ENCODE results near the gene COG2. TPM values are rescaled to one million over a fixed set of nuclear protein-coding genes. Genes with fewer than 3 reads are reported as not detected.
"Not testable (repeated sequence)": the region's sequence is repeated elsewhere in the genome, so short reads cannot be mapped to it uniquely, and the experiment has no call there.

The COG2 gene
- total RNA-seq, 8 experiments from 2014 or later, result 18.7 to 39.5 (median 31.4) TPM

DNA sequence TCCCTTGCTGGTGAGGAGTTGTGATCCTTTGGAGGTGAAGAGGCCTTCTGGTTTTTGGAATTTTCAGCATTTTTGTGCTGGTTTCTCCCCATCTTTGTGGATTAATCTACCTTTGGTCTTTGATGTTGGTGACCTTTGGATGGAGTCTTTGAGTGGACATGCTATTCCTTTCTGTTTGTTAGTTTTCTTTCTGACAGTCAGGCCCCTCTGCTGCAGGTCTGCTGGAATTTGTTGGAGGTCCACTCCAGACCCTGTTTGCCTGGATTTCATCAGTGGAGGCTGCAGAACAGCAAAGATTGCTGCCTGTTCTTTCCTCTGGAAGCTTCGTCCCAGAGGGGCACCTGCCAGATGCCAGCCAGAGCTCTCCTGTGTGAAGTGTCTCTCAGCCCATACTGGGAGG, 15.8 kb downstream of the COG2 start:
- ATAC-seq (replicated peaks in 6 of 8); H3K4me1 ChIP-seq (replicated peaks in 1 of 2); H3K27ac ChIP-seq; in situ Hi-C loops (cut with MboI; ENCODE audit: low pct_unique_long_range_greater_than_20kb in 2 of 9, low sequenced_read_pairs in 9 of 9, unreplicated experiment in 9 of 9); H3K4me3 ChIP-seq: not testable (repeated sequence)
- whole genome bisulfite sequencing, 10 experiments, result 71 to 100% (median 100%) methylated on average over 1 of the region's 1 CpG; no CpG with 5 or more reads in 7 of the 10 experiments

DNA sequence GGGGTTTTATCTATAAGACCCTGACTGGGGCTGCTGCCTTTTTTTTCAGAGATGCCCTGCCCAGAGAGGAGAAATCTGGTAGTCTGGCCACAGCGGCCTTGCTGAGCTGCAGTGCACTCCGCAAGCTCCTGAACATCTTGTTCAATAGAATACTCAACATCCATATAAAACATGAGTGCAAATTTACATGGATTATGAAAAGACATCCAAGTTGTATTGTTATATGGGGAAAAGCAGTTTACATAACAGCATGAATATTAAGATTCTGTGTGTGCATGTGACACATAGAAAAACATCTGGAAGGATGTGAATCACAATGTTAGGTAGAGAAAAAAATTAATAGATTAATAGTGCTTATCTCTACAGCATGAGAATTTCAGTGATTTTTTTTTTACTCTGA, 16.4 kb downstream of the COG2 start:
- no peak overlapping the region for H3K4me3 ChIP-seq
- H3K27ac ChIP-seq, result no peak overlapping the region
- peak in 3 of 8 experiments; percentile 80 to 96 (median 87) for ATAC-seq (replicated peaks in 6 of 8)
- H3K4me1 ChIP-seq (replicated peaks in 1 of 2), result no peaks in the 10 kb centered on the region
- in situ Hi-C loops (cut with MboI; ENCODE audit: low pct_unique_long_range_greater_than_20kb in 2 of 9, low sequenced_read_pairs in 9 of 9, unreplicated experiment in 9 of 9), result no loop called here
- 37 to 100% (median 96%) methylated on average over 2 of the region's 2 CpGs; no CpG with 5 or more reads in 4 of the 10 experiments for WGBS, 10 experiments

DNA sequence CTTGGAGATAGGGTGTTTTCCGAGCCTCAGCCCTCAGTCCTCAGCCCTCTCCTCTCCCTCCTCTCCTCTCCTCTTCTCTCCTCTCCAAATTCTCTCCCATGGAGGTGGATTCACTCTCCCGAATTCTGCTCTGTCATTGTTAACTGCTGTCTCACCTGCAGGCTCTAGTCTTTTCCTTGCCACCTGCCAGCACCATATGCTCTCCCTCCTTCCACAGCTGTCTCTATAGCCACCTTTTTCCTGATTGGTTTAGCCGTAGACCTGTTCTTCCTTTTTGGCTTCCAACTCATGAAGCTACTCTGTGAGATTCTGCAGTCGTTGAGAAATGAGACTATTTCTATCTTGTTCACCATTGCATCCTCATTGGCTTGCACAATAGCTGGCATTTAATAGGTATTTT, 19.7 kb downstream of the COG2 start:
- in situ Hi-C loops (cut with MboI; ENCODE audit: low pct_unique_long_range_greater_than_20kb in 2 of 9, low sequenced_read_pairs in 9 of 9, unreplicated experiment in 9 of 9), result no loop called here
- Histone ChIP-seq H3K27ac (no peak overlapping the region), H3K4me1 (replicated peaks in 1 of 2) (no peaks in the 10 kb centered on the region), H3K4me3 (no peak overlapping the region)
- 71 to 93% (median 86%) methylated on average over 2 to 4 of the region's 4 CpGs; no CpG with 5 or more reads in 1 of the 10 experiments for WGBS, 10 experiments
- ATAC-seq (replicated peaks in 6 of 8), result no peak

DNA sequence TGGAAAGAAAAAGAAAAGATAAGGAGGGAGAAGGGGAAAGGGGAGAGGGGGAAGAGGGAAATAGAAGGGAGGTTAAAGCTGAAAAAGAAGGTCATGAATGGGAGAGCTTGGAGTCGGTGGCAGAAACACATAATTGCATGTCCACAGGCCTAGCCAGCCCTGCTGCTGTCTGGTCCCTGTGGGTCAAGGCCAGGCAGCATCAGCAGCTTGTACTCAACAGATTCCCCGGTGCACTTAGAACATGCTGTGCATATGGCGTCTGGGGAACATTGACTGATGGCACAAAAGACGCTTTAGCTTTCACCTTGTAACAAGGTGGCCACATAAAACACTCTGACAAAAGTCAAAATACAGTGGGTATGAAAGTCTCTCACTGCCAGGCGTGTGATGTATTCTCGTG, 25.9 kb downstream of the COG2 start:
- 73 to 100% (median 94%) methylated on average over 1 to 6 of the region's 6 CpGs; no CpG with 5 or more reads in 1 of the 10 experiments for WGBS, 10 experiments
- Histone ChIP-seq H3K4me3 (no peak overlapping the region), H3K27ac (no peak overlapping the region), H3K4me1 (replicated peaks in 1 of 2) (peaks cover 0 to 8% of the 10 kb centered on the region in 2 donors)
- ATAC-seq (replicated peaks in 6 of 8), result no peak
- in situ Hi-C loops (cut with MboI; ENCODE audit: low pct_unique_long_range_greater_than_20kb in 2 of 9, low sequenced_read_pairs in 9 of 9, unreplicated experiment in 9 of 9), result no loop called here

DNA sequence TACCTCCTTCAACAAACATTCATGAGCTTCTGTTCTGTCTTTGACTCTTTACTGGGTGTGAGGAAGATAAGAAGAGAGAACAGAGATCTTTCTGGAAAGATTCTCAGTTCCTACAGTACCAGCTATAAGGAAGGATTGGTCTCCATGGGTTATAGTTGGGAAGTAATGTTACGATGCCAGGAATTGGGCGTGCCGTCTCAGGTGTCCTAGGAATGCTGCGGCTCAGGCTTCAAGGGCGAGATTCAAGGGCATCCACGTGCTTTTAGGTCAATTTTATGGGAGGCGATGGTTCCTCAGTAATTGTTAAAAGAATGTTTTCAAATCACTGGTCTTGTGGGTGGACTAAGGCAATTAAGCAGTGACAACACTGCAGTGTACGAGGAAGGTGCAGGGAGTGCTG, 27.3 kb downstream of the COG2 start:
- Histone ChIP-seq H3K4me1 (replicated peaks in 1 of 2) (peaks cover 0 to 8% of the 10 kb centered on the region in 2 donors), H3K4me3 (no peak overlapping the region), H3K27ac (no peak overlapping the region)
- 67 to 100% (median 99%) methylated on average over 1 to 8 of the region's 8 CpGs; no CpG with 5 or more reads in 2 of the 10 experiments for WGBS, 10 experiments
- in situ Hi-C loops (cut with MboI; ENCODE audit: low pct_unique_long_range_greater_than_20kb in 2 of 9, low sequenced_read_pairs in 9 of 9, unreplicated experiment in 9 of 9), result no loop called here
- ATAC-seq (replicated peaks in 6 of 8), result no peak

DNA sequence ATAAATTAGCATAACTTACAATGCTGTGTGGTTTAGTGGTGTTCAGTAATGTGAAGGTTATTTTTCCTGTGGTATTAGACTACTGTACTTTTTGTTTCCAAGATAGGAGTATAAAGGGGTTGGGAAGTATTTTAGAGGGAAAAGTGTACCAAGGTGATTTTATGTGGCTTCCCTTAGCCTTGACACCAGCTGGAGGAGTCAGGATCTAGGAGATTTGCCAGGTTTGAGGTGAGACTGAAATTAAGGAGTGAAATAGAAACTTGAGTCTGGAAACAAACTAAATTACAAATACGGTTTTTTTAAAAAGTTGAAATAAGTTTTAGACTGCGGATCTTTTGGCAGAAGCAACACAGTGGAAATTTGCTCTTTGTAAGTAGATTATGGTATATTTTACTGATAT, 32.3 kb downstream of the COG2 start:
- WGBS, 10 experiments, result 78 to 100% (median 100%) methylated on average over 1 to 2 of the region's 2 CpGs; no CpG with 5 or more reads in 2 of the 10 experiments
- Histone ChIP-seq H3K4me3 (no peak overlapping the region), H3K27ac (no peak overlapping the region), H3K4me1 (replicated peaks in 1 of 2) (peaks cover 0 to 8% of the 10 kb centered on the region in 2 donors)
- in situ Hi-C loops (cut with MboI; ENCODE audit: low pct_unique_long_range_greater_than_20kb in 2 of 9, low sequenced_read_pairs in 9 of 9, unreplicated experiment in 9 of 9), result no loop called here
- no peak for ATAC-seq (replicated peaks in 6 of 8)

DNA sequence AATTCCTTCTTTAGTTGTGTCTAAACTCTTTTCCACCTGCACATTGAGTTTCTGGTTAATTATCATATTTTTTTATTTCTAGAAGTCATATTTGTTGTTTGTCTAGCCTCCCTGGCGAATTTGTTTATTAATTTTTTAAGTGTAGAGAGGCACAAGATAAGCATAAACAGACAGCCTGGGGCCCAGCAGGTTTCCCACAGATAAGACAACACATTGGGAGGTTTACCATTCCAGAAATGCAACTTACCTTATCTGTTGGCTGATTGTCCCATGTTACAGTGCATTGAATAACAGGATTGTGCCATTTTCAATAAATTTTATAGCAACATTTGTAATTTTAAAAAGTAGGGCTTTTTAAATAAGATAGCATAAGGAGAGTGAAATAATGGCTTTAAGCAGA, 34.9 kb downstream of the COG2 start:
- Histone ChIP-seq H3K27ac (no peak overlapping the region), H3K4me1 (replicated peaks in 1 of 2) (peaks cover 2 to 5% of the 10 kb centered on the region in 2 donors), H3K4me3 (no peak overlapping the region)
- in situ Hi-C loops (cut with MboI; ENCODE audit: low pct_unique_long_range_greater_than_20kb in 2 of 9, low sequenced_read_pairs in 9 of 9, unreplicated experiment in 9 of 9), result no loop called here
- no peak for ATAC-seq (replicated peaks in 6 of 8)
- 33 to 100% (median 86%) methylated on average over 1 of the region's 1 CpG for WGBS, 10 experiments

DNA sequence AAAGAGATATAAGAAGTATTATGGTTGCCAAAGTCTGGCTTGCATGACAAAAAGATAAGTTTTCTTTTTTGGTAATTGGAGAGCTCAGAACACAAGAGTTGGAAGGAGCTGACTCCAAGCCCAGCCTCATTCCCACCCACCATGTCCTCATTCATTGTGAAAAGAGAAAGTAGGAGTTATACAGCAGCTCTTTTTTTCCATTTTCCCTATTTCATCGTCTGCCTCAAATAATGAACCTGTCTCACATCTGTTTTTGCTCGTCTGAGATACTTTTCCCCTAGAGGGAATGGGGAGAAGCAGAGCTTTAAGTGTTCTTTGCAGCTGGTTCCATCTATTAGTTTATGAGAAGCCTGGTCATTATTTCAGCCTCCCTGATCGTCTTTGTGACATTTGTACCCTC, 36.9 kb downstream of the COG2 start:
- Histone ChIP-seq H3K4me3 (no peak overlapping the region), H3K27ac (no peak overlapping the region), H3K4me1 (replicated peaks in 1 of 2) (peaks cover 0 to 2% of the 10 kb centered on the region in 2 donors)
- WGBS, 10 experiments, result 40 to 86% (median 81%) methylated on average over 1 to 3 of the region's 3 CpGs; no CpG with 5 or more reads in 3 of the 10 experiments
- in situ Hi-C loops (cut with MboI; ENCODE audit: low pct_unique_long_range_greater_than_20kb in 2 of 9, low sequenced_read_pairs in 9 of 9, unreplicated experiment in 9 of 9), result no loop called here
- ATAC-seq (replicated peaks in 6 of 8), result no peak

DNA sequence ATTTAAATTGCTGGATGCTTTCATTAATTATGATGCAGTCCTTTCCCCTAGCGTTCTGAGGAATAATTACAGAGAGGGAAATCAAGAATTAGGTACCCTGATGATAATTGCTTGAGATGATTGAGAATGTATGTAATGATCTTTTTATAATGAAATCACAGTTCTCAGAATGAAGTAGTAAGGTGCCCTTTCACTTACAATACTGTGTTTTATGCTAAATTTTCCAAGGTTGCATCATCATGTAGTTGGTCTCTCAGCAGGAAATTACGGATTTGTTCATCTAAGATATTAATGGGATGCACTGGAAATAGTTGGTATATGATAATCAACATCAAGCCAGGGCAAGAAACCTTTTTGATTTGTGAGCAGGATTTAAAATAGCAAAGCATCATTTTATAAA, 37.5 kb downstream of the COG2 start:
- peak in 1 of 8 experiments; percentile 50 for ATAC-seq (replicated peaks in 6 of 8)
- Histone ChIP-seq H3K4me1 (replicated peaks in 1 of 2) (peaks cover 0 to 2% of the 10 kb centered on the region in 2 donors), H3K27ac (no peak overlapping the region), H3K4me3 (no peak overlapping the region)
- WGBS, 10 experiments, result 71 to 100% (median 86%) methylated on average over 1 to 2 of the region's 2 CpGs
- in situ Hi-C loops (cut with MboI; ENCODE audit: low pct_unique_long_range_greater_than_20kb in 2 of 9, low sequenced_read_pairs in 9 of 9, unreplicated experiment in 9 of 9), result no loop called here

DNA sequence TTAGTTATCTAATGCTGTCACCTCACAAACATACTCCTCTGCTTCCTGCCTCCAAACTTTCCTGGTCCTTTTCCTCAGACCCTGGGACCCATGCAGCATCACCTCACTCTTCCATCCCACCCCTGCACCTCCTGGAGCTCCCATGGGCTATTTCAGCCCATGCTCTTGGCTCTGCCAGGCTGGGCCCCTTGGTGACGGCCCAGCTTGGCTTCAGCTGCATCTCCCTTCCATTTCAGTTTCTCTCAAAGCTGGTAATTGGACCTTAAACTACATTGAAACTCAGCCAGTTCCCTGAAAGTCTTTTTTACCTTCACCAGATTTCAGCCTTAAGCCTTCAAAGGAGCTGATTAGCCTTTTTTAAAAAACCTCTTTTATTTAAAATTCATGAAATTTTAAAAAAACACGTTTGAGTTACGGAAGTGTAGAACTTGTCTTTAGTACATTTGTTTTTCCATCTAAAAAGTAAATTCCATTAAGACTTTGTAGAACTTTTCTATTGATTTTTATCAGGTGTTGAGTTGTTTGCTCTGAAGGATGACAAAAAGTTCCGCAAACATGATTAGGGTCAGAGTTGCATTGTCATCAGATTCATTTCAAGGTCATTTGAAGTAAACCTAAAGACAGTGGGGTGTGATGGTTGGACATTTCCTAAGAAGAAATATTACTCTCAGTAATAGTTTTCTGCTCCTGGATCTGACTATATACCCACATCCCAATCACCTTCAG, 38.2 kb downstream of the COG2 start:
- peaks cover 0 to 2% of the 10 kb centered on the region in 2 donors for H3K4me1 ChIP-seq (replicated peaks in 1 of 2)
- WGBS, 10 experiments, result 29 to 83% (median 65%) methylated on average over 3 to 4 of the region's 4 CpGs; no CpG with 5 or more reads in 1 of the 10 experiments
- H3K27ac ChIP-seq, result no peak overlapping the region
- H3K4me3 ChIP-seq, result no peak overlapping the region
- in situ Hi-C loops (cut with MboI; ENCODE audit: low pct_unique_long_range_greater_than_20kb in 2 of 9, low sequenced_read_pairs in 9 of 9, unreplicated experiment in 9 of 9), result no loop called here
- no peak for ATAC-seq (replicated peaks in 6 of 8)

DNA sequence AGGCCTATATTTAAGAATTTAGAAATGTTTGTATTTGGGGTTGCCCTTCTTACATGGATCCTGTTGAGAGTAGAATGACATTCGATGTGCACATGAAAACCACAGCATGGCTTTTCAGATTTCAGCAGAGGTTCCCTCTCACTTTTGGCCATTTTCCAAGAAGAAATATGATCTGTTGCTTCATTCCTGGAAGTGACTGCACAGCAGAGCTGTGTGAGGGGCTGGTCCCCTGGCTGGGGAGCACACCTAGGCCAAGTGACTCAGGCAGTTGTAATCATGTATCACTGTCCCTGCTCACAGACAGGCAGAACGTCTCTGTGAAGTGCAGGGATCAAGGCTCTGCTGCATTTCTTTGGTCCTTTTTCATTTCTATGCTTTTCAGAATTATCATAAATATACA, 39.3 kb downstream of the COG2 start:
- Histone ChIP-seq H3K27ac (no peak overlapping the region), H3K4me1 (replicated peaks in 1 of 2) (peaks cover 0 to 2% of the 10 kb centered on the region in 2 donors), H3K4me3 (no peak overlapping the region)
- in situ Hi-C loops (cut with MboI; ENCODE audit: low pct_unique_long_range_greater_than_20kb in 2 of 9, low sequenced_read_pairs in 9 of 9, unreplicated experiment in 9 of 9), result no loop called here
- ATAC-seq (replicated peaks in 6 of 8), result peak; percentile 43 to 99 (median 90)
- WGBS, 10 experiments, result 0 to 100% (median 68%) methylated on average over 1 to 2 of the region's 2 CpGs; no CpG with 5 or more reads in 3 of the 10 experiments

DNA sequence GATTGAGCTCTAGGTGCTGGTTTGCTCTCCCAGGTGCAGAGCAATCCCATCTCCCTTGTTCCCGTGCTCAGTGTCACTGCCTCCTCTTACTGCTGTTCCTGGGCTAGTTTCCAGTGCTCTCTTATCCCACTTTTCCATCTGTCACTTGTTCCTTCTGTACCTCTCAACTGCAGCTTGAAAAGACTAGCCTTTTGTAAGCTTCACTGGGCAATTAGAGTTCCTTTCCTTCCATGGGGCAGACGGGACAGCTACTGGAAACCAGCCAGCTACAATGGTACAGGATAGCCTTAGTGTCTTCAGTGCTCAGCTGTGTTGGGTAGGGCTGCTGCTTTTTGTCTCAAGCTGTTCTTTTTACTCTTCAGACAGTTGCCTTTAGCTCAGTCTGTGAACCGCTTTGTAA, 40.0 kb downstream of the COG2 start:
- H3K4me1 ChIP-seq (replicated peaks in 1 of 2), result peaks cover 0 to 2% of the 10 kb centered on the region in 2 donors
- H3K27ac ChIP-seq, result no peak overlapping the region
- peak in 2 of 8 experiments; percentile 52 to 84 for ATAC-seq (replicated peaks in 6 of 8)
- H3K4me3 ChIP-seq, result no peak overlapping the region
- 8 to 60% (median 49%) methylated on average over 1 to 3 of the region's 3 CpGs for WGBS, 10 experiments
- in situ Hi-C loops (cut with MboI; ENCODE audit: low pct_unique_long_range_greater_than_20kb in 2 of 9, low sequenced_read_pairs in 9 of 9, unreplicated experiment in 9 of 9), result no loop called here

DNA sequence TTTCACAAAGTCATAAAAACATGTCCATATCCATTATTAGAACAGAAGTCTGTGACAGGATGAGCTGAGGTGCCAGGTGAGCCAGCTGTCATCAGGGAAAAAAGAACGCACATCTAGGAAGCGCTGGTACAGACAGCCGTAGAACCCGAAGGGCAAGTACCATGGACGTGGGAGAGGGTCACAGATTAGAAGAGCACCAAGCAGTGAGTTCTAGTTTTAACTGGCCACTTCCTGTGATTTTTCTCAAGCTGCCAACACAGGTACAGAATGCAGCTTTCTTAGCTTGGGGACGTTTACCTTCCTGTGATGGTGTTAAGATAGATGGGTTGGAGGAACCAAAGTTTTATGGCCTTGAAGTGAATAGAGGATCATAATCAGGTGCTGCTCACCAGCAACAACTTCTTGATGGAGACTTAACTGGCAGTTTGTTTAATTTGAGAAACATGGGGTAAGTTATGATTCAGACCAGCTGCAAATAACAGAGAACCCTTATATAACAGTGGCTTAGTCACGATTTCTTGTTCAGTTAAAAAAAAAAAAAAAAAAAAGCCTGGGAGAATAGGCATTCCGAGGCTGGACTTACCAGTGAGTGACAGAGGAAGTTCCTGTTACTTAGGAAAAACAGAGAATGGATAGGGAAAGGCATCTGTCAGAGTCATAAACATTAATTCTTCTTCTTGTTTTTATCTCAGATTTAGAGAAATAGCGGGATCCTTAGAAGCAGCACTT, 40.8 kb downstream of the COG2 start:
- ATAC-seq (replicated peaks in 6 of 8), result no peak
- H3K4me3 ChIP-seq, result no peak overlapping the region
- H3K27ac ChIP-seq, result no peak overlapping the region
- in situ Hi-C loops (cut with MboI; ENCODE audit: low pct_unique_long_range_greater_than_20kb in 2 of 9, low sequenced_read_pairs in 9 of 9, unreplicated experiment in 9 of 9), result no loop called here
- H3K4me1 ChIP-seq (replicated peaks in 1 of 2), result peaks cover 0 to 2% of the 10 kb centered on the region in 2 donors
- 34 to 99% (median 92%) methylated on average over 2 to 9 of the region's 9 CpGs for WGBS, 10 experiments

Data from motor neuron (in vitro differentiated cells).